Neutrophil (primary cell): ENCODE measurements around the gene HMCN2.

Experiments
- H3K27ac ChIP-seq: fragments of 200-600 bp; sonication (generic); 2 replicates; pipeline ENCODE4 v1.5.1; 2016; ENCODE audit warnings: mild to moderate bottlenecking, moderate library complexity
- H3K27me3 ChIP-seq: fragments of 200-600 bp; sonication (generic); 2 replicates; pipeline ENCODE4 v1.6.0; 2016; ENCODE audit warnings: mild to moderate bottlenecking
- H3K36me3 ChIP-seq: fragments of 200-600 bp; sonication (generic); 2 replicates; pipeline ENCODE4 v1.5.1; 2017
- H3K4me1 ChIP-seq, 2 experiments: fragments of 200-600 bp in 1 of 2; sonication (generic) in 1 of 2; 1 replicate in 1 of 2; 2 replicates in 1 of 2; pipeline versions ENCODE4 v1.5.1 to v1.6.1; 2013 to 2016; ENCODE audit warnings: low read depth in 1 of 2, low read length in 1 of 2, mild to moderate bottlenecking in 1 of 2, moderate library complexity in 1 of 2; ENCODE audit not compliant: control insufficient read depth in 1 of 2, insufficient read depth in 1 of 2
- H3K4me3 ChIP-seq, 2 experiments: fragments of 200-600 bp in 1 of 2; sonication (generic) in 1 of 2; 1 replicate in 1 of 2; 2 replicates in 1 of 2; pipeline ENCODE4 v1.5.1; 2013 to 2016; ENCODE audit warnings: low read depth in 1 of 2, low read length in 1 of 2, mild to moderate bottlenecking in 1 of 2, moderate library complexity in 1 of 2
- H3K9me3 ChIP-seq: fragments of 200-600 bp; sonication (generic); 2 replicates; pipeline ENCODE4 v1.5.1; 2016
- TF ChIP-seq, protein P1 (sequence below): fragments of 200-600 bp; sonication (generic); IDR thresholded peaks from 2 replicates; pipeline ENCODE4 v1.5.1; 2016; ENCODE audit warnings: antibody characterized with exemption

Gene HMCN2

DNA sequence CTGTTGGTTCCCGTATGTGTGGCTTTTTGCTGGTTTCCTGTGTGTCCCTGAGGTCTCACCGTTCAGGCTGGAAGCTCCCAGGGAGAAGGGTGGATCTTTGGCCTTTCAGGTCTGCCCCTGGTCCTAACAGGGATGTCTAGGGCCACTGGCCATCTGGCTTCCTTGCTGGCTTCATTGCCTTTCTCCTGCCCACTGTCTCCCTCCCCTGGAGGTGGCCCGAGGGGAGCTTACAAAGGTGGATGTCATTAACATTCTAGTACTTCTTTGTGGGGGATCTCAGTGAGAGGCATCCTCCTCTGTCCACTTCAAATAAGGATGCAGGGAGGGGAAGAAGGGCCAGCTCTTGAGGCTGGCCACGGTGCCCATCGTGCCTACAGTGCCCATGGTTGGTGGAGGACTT lies 35.2 kb downstream of the HMCN2 start:
- Histone ChIP-seq H3K36me3 (no peaks in the 10 kb centered on the region), H3K4me3 (no peak overlapping the region), H3K27ac (no peak overlapping the region), H3K9me3 (no peaks in the 10 kb centered on the region), H3K27me3 (no peaks in the 10 kb centered on the region), H3K4me1 (no peaks in the 10 kb centered on the region)
- TF ChIP-seq, protein P1, sequence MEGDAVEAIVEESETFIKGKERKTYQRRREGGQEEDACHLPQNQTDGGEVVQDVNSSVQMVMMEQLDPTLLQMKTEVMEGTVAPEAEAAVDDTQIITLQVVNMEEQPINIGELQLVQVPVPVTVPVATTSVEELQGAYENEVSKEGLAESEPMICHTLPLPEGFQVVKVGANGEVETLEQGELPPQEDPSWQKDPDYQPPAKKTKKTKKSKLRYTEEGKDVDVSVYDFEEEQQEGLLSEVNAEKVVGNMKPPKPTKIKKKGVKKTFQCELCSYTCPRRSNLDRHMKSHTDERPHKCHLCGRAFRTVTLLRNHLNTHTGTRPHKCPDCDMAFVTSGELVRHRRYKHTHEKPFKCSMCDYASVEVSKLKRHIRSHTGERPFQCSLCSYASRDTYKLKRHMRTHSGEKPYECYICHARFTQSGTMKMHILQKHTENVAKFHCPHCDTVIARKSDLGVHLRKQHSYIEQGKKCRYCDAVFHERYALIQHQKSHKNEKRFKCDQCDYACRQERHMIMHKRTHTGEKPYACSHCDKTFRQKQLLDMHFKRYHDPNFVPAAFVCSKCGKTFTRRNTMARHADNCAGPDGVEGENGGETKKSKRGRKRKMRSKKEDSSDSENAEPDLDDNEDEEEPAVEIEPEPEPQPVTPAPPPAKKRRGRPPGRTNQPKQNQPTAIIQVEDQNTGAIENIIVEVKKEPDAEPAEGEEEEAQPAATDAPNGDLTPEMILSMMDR, result no peak

DNA sequence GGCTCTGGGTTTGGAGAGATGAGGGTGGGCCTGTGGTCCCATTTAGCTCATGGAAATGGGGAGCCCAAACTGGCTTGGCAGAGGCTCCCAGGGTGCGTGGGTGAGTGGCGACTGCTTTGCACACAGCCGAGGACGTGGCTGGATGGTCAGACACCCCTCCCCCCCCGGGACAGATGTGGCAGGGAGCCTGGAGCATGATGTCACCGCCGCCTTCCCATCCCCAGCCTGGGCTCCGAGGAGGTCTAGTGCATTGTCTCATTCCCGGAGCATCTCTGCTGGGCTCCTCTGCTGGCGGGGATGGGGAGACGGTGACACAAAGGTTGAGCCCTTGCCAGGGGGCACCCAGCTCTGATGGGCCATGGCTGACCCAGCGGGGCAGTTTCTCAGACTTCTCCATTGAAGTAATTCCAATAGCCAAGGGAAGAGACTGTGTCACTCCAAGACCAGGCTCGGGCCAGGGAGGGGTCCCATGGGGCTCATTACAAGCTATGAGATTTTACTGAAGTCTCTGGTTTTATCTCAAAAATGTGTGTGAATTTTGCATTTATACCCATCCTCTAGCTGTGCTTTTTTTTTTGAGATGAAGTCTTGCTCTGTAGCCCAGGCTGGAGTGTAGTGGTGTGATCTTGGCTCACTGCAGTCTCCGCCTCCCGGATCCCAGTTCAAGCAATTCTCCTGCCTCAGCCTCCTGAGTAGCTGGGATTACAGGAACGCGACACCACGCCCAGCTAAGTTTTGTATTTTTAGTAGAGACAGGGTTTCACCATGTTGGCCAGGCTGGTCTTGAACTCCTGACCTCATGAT lies 36.1 kb downstream of the HMCN2 start:
- H3K27ac ChIP-seq, result no peak overlapping the region
- H3K27me3 ChIP-seq, result no peaks in the 10 kb centered on the region
- no peak overlapping the region for H3K4me3 ChIP-seq
- H3K36me3 ChIP-seq, result no peaks in the 10 kb centered on the region
- no peaks in the 10 kb centered on the region for H3K9me3 ChIP-seq
- H3K4me1 ChIP-seq, result no peaks in the 10 kb centered on the region
- TF ChIP-seq, protein P1, result no peak

DNA sequence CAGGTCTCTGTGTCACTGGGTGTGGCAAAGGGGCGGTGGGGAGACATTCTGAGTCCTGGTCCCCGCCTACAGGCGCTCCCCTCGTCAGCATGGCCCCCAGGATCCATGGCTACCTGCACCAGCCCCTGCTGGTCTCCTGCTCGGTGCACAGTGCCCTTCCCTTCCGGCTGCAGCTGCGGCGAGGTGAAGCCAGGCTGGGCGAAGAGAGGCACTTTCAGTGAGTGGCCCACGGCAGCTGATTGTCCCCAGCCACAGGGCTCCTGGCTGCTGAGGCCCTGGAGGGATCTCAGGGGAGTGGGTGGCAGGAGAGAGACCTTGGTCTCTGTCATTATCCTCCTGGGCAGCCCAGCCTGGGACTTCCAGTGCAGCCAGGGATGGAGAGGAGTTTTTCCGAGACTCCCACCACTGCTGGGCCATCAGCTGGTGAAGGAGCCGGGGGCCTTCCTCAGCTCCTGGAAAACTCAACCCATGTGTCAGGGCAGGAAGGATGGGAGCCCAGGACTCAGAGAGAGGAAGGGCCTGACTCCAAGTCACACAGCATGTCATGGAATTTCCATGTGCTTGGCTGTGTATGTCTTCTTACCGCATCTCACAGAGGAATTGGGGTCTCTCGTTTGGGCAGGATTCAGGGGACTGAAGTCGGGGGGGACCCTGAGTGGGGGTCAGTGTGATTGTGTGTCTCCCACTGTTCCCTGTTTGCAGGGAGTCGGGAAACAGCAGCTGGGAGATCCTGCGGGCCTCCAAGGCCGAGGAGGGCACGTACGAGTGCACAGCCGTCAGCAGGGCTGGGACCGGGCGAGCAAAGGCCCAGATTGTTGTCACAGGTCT lies 37.4 kb downstream of the HMCN2 start:
- TF ChIP-seq, protein P1, result no peak
- Histone ChIP-seq H3K9me3 (no peaks in the 10 kb centered on the region), H3K27ac (no peak overlapping the region), H3K4me1 (no peaks in the 10 kb centered on the region), H3K36me3 (no peaks in the 10 kb centered on the region), H3K4me3 (no peak overlapping the region), H3K27me3 (no peaks in the 10 kb centered on the region)

DNA sequence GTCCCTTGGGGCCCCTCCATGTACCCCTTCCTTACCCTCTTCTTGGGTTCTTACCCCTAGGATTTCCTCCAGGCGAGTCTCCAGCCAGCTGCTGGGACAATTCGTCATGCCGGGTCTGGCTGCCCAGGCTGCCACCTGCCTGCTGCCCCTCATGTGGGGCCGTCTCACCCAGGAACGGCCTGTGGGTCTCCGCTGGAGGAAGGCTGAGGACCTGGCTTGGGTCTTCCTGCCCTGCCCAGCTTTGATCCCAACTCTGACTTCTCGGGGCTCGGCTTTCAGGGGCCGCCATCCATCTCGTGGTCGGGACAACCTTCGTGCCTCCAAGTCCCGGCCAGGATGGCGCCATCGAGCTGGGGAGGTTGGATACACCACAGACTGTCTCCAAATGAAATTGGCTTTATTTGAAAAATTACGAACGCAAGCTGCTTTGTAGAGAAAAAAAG lies 38.1 kb downstream of the HMCN2 start:
- H3K4me1 ChIP-seq, result no peaks in the 10 kb centered on the region
- H3K36me3 ChIP-seq, result no peaks in the 10 kb centered on the region
- no peaks in the 10 kb centered on the region for H3K27me3 ChIP-seq
- H3K4me3 ChIP-seq, result no peak overlapping the region
- H3K27ac ChIP-seq, result no peak overlapping the region
- TF ChIP-seq, protein P1, result no peak
- H3K9me3 ChIP-seq, result no peaks in the 10 kb centered on the region

DNA sequence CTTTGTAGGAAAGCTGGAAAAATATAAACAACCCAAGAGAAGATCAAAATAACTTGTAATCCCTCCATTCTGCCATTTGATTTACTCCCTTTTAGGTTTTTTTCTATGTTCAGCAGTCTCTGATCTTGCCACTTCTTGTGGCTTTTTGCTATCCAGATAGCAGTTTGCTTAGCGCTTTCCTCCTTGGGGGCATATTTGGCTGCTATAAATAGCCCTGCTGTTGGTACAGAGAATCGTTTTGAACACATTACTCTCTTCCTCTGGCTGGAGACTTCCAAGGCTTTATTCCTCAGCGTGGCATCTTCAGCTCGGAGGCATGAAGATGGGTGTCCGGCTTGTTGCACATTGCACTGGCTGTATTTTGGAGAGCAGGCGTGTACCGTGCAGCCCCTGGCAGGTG lies 38.6 kb downstream of the HMCN2 start:
- Histone ChIP-seq H3K9me3 (no peaks in the 10 kb centered on the region), H3K27ac (no peak overlapping the region), H3K4me1 (no peaks in the 10 kb centered on the region), H3K36me3 (no peaks in the 10 kb centered on the region), H3K27me3 (no peaks in the 10 kb centered on the region), H3K4me3 (no peak overlapping the region)
- TF ChIP-seq, protein P1, result no peak
